HG03439 (cell line): ENCODE results near the gene SLC2A9.
"Not testable (repeated sequence)": the region's sequence is repeated elsewhere in the genome, so short reads cannot be mapped to it uniquely, and the experiment has no call there.

ENCODE experiments used
- ATAC-seq: cut with Tn5 transposase; IDR thresholded peaks from one replicate; pipeline ENCODE4 v1.9.1; 2021; ENCODE audit warnings: mild to moderate bottlenecking, moderate library complexity; ENCODE audit not compliant: unreplicated experiment

Gene SLC2A9

GRCh38 chr4:9933956-9934355, 87.3 kb downstream of the SLC2A9 start:
- no peak for ATAC-seq

DNA sequence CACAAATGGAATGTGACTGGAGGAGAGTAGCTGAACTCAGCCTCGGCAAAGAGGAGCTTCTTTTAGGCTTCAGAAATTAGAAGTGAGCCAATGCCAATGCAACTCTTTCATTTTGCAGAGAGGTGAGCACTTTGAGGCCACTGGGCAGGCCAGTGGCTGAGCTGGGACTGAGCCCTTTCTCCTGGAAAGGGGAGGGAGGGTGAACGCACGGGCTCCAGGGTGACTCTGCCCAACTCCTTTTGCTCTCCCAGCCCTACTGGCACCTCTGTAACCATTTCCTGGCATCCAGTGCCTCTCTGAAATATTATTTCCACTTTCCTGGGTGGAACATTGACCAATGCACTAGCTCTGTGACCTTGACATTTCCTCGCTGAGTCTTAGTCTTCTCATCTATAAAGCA, 88.1 kb downstream of the SLC2A9 start:
- no peak for ATAC-seq

DNA sequence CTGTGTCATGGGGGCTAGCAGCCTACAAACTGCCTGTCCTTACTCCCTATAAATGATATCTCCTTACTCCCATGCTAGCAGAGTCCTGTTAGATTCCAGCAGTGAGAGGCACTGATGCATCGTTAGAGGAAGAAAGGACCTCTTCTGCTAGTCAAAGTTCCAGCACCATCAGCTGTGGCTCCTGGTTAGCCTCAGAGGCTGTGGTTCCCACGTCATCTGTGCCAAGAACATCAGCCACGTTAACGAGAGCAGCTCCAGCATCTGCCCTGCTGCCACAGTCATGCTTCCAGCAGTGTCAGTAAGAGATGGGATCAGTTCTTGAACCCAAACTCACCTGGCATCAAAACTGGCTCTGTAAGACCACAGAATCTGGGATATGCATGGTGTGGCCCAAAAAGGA, 88.5 kb downstream of the SLC2A9 start:
- ATAC-seq = no peak

DNA sequence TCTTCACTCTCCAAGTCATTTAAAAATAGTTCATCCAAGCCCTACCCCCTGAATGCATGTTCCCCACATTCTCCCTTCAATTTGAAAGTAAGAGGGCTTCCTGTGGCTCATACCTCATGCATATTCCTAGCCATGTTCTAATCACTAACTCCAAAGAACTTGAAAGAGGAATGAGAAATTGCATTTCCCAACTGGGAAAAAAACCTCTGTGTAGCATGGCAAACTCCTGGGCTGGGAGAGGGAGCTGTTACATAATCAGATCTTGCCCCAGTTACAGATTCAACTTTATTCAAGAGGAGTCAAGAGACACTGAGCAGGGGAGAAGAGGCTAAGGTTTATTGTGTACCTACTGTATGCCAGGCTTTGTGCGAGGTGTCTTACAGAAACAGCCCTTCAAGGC, 90.2 kb downstream of the SLC2A9 start:
- no peak for ATAC-seq

- no peak for ATAC-seq
These were observed 92.2 kb downstream of the SLC2A9 start for GRCh38 chr4:9929111-9929510.

DNA sequence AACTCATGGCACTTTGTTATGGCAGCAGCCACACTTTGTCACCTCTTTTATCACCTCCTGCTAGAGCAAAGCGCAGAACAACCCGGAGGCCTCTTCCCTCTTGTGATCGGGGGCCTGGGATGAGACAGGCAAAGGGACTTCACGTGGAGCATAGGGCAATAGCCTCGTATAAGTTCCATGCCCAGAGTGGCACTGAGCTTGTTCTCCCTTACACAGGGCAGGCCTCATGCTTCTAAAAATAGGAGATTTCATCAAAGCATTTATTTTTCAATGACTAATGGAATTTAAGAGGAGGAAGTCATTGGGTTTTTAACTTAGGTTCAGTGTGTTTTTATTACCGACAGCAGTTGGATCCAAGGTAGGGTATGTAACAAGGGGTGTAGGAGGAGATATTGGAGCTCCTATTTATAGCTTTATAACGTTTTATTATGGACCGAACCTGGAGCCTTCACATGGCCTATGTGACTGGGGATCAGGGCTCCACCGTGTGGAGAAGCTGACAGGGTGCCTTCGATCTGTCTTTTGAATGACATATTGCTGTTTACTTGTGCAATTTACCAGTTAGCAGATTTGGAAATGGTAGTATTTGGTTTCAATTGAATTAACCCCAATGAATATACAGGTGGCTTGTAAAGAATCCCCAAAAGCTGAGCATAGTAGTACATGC, 93.8 kb downstream of the SLC2A9 start:
- ATAC-seq = no peak

GRCh38 chr4:9926586-9926985, 94.7 kb downstream of the SLC2A9 start:
- ATAC-seq = no peak

GRCh38 chr4:9925750-9926439, 95.4 kb downstream of the SLC2A9 start:
- no peak for ATAC-seq

DNA sequence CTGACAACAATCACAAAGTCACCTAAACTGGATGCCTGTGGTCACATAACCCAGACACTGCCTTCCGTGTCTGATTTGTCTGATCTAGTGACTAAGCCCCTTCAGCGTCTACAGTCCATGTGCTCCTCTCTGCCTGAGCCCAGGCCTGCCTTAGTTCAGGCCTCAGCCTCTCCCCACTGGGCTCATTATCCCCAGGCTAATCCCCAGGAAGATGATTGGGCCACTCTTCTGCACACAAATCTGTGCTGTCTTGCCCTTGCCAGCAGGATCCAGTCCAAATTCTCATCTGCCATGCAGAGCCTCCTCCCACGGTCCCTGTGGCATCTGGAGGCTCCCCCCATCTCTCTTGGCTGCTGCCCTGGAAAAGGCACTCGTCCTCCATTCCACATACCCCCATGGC, 96.5 kb downstream of the SLC2A9 start:
- ATAC-seq = no peak

GRCh38 chr4:9923195-9923812, 98.0 kb downstream of the SLC2A9 start:
- ATAC-seq = no peak

- no peak for ATAC-seq
These were observed 100.0 kb downstream of the SLC2A9 start for GRCh38 chr4:9921326-9921725.

DNA sequence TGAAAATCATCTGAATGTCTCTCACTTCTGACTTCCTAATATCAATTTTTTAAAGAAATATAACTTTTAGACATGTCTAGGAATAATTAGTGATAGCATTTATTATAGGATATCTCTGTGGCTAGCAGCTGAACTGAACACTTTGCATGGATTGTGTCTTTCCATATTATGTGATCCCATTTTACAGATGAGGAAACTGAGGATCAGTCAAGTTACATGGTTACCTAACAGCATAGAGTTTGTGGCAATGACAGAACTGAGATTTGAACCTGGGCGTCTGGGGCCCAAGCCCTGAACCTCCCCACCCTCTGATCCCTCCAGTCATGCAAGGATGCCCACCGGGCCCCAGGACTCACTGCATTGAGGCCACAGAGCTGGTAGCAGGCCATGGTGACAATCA, 101.3 kb downstream of the SLC2A9 start:
- ATAC-seq = no peak

GRCh38 chr4:9919047-9919446, 102.2 kb downstream of the SLC2A9 start:
- no peak for ATAC-seq

DNA sequence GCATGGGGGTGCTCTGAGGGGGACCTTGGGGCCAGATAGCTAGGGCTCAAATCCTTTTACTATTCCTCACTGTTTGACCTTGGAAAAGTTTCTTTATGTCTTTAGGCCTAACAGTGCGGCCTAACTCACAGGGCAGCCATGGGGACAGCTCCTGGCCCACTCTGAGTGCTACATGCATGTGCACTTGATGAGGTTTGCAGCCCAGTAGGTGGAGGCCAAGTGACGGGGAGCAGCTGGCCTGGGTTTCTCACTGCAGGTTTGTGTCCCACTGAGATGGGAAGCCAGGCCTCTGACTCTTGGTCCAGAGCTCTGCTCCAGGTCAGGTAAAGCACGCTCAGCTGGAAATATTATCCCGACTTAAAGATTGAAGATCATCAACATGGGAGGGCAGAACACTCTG, 102.8 kb downstream of the SLC2A9 start:
- ATAC-seq = no peak

DNA sequence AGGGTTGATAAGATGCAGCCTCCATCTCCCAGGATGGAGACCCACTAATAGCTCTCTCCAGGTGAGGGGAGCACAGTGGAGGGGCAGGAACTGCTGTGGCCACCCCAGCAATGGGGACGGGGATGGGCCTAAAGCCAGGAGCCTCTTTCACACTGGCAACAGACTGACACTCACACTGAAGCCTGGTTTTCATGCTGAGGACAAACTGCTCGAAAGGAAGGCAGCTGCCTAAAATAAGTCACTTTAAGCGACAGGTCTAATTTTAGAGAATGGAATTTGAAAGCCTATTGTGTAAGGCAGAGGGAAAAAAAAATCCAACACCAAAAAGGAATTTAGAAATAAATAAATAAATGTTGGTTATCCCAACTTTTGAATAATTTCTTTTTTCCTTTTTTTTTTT, 104.4 kb downstream of the SLC2A9 start:
- no peak for ATAC-seq

- no peak for ATAC-seq
These were observed 105.0 kb downstream of the SLC2A9 start for GRCh38 chr4:9916346-9916745.

DNA sequence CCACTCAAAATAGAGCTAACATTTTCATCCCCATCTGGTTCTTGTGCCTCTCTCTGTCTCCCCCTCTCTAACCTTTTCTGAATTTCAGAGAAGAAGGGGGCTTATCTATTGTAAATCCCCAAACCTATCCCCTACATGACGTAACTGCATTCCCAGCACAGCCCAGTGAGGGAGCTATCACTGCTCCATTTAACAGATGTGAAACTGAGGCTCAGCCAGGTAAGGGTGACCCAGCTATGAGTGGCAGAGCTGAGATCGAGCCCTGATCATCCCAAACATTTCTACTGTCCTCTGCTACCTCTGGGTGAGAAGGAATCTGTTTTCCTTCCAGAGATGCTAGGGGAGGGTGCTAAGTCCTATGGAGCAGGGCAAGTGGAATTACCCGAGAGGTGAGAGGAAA, 107.5 kb downstream of the SLC2A9 start:
- ATAC-seq = no peak

- no peak for ATAC-seq
These were observed 114.3 kb downstream of the SLC2A9 start for GRCh38 chr4:9906996-9907395.

- ATAC-seq = no peak
These were observed 116.2 kb downstream of the SLC2A9 start for GRCh38 chr4:9904976-9905587.

DNA sequence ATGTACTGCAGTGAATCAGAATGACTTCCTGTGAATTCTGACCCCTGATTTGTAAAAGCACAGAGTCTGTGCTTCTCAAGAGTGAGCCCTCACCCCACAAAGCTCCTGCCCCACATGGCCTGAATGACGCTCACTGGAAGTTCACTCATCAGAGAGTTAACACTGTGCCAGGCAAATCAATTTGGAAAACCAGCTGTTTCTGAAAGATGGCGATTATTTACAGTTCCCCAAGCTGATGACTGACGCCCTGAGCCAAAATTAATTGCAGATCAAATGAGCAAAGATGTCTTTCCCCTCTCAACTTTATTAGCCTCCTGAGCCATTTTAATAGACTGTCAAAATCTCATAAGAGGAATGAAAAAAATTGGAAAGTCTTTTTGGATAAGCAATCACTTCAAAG, 118.0 kb downstream of the SLC2A9 start:
- ATAC-seq = no peak

- ATAC-seq = no peak
These were observed 120.0 kb downstream of the SLC2A9 start for GRCh38 chr4:9901257-9901656.

GRCh38 chr4:9900633-9901032, 120.7 kb downstream of the SLC2A9 start:
- not testable (repeated sequence) for ATAC-seq
